Endothelial cell of umbilical vein (primary cell): ENCODE measurements around the gene GALNT10. TPM values are rescaled to one million over a fixed set of nuclear protein-coding genes. Genes with fewer than 3 reads are reported as not detected.

ENCODE experiments used
- BruUV-seq: library from RNA; stranded (reverse); fragments of 400-500 nt; replicated peaks from 2 replicates; lab custom pipeline; 2021; lab: Mats Ljungman, UMichigan
- CTCF ChIA-PET: fragments of 300-600, 350-600 bp; sonication (Branson Sonifier 250); formaldehyde crosslinking; loops from one replicate; lab custom pipeline; 2021; ENCODE audit warnings: antibody characterized with exemption, inconsistent platforms; lab: Charles Lee
- POLR2A ChIA-PET: fragments of 300-600, 350-600 bp; sonication (Branson Sonifier 250); formaldehyde crosslinking; loops from one replicate; lab custom pipeline; 2021; ENCODE audit warnings: antibody characterized with exemption, inconsistent platforms; lab: Charles Lee
- DNase-seq: peaks from one replicate; pipeline ENCODE4 v3.0.0-alpha.2; 2011; ENCODE audit warnings: low read depth, low spot score
- FAIRE-seq: peaks from 2 replicates; lab custom pipeline; 2011; peaks lifted over from hg19 to GRCh38; lab: Jason Lieb, UNC
- H2AFZ ChIP-seq: 2 replicates; pipeline ENCODE4 v1.6.0; 2012; ENCODE audit warnings: low read depth, low read length, control low read depth, inconsistent platforms
- H3K27ac ChIP-seq: 2 replicates; pipeline ENCODE4 v1.5.1; 2011; ENCODE audit warnings: low read depth, mild to moderate bottlenecking, control low read depth, low read length, moderate library complexity; ENCODE audit not compliant: insufficient read depth
- H3K27me3 ChIP-seq, 2 experiments: 2 replicates each; pipeline versions ENCODE4 v1.6.0 to v1.6.1; 2011; ENCODE audit warnings: low read length in 2 of 2, mixed read lengths in 1 of 2; ENCODE audit not compliant: control insufficient read depth in 2 of 2, insufficient read depth in 2 of 2
- H3K36me3 ChIP-seq, 2 experiments: 2 replicates in 1 of 2; 3 replicates in 1 of 2; pipeline ENCODE4 v1.5.1; 2011; ENCODE audit warnings: low read length in 2 of 2, mild to moderate bottlenecking in 1 of 2, moderate library complexity in 1 of 2; ENCODE audit not compliant: control insufficient read depth in 2 of 2, insufficient read depth in 2 of 2; ENCODE audit errors: extremely low read depth in 1 of 2
- H3K4me1 ChIP-seq: 3 replicates; pipeline ENCODE4 v1.5.1; 2011; ENCODE audit warnings: mild to moderate bottlenecking, low read length; ENCODE audit not compliant: control insufficient read depth, insufficient read depth; ENCODE audit errors: extremely low read depth
- H3K4me2 ChIP-seq: 2 replicates; pipeline ENCODE4 v1.6.1; 2011; ENCODE audit warnings: low read length, control low read depth, mixed read lengths; ENCODE audit not compliant: insufficient read depth
- H3K4me3 ChIP-seq, 3 experiments: fragments of 200-600 bp in 1 of 3; sonication (generic), shearing (Covaris generic) in 1 of 3; replicated peaks in 1 of 3; 2 replicates each; pipeline ENCODE4 v1.5.1; 2011 to 2016; ENCODE audit warnings: control low read depth in 3 of 3, low read length in 3 of 3, mild to moderate bottlenecking in 2 of 3, inconsistent platforms in 1 of 3, low read depth in 1 of 3, moderate library complexity in 1 of 3; ENCODE audit not compliant: insufficient read depth in 1 of 3
- H3K79me2 ChIP-seq: 2 replicates; pipeline ENCODE4 v1.6.0; 2012; ENCODE audit warnings: low read length, inconsistent platforms; ENCODE audit not compliant: control insufficient read depth, insufficient read depth
- H3K9ac ChIP-seq: replicated peaks from 2 replicates; pipeline ENCODE3; 2011; ENCODE audit warnings: low read length, control low read depth; ENCODE audit not compliant: insufficient read depth; ENCODE audit errors: extremely low read depth
- H3K9me1 ChIP-seq: replicated peaks from 3 replicates; pipeline ENCODE4 v1.6.0; 2011; ENCODE audit warnings: mild to moderate bottlenecking, low read length; ENCODE audit not compliant: control insufficient read depth, insufficient read depth; ENCODE audit errors: extremely low read depth
- H3K9me3 ChIP-seq: replicated peaks from 2 replicates; pipeline ENCODE4 v1.5.1; 2012; ENCODE audit warnings: low read length, inconsistent platforms; ENCODE audit not compliant: control insufficient read depth, insufficient read depth
- H4K20me1 ChIP-seq: replicated peaks from 2 replicates; pipeline ENCODE3; 2011; ENCODE audit warnings: mild to moderate bottlenecking, low read length; ENCODE audit not compliant: control insufficient read depth, insufficient read depth; ENCODE audit errors: extremely low read depth
- EZH2 ChIP-seq: IDR thresholded peaks from 2 replicates; pipeline ENCODE4 v1.6.1; 2012; ENCODE audit warnings: borderline replicate concordance, low read depth, mild to moderate bottlenecking, moderate library complexity, low read length, inconsistent platforms; ENCODE audit not compliant: severe bottlenecking
- GATA2 ChIP-seq: IDR thresholded peaks from 2 replicates; pipeline ENCODE4 v1.7.0; 2011; ENCODE audit warnings: low read depth, mild to moderate bottlenecking, moderate library complexity, mixed read lengths, low read length; ENCODE audit not compliant: insufficient read length, insufficient read depth
- JUN ChIP-seq: IDR thresholded peaks from 2 replicates; pipeline ENCODE4 v1.6.1; 2011; ENCODE audit warnings: borderline replicate concordance, low read depth; ENCODE audit not compliant: insufficient read length, insufficient read depth
- dilution Hi-C: fragments of 300-500 bp; cut with MboI; formaldehyde crosslinking; loops from one replicate; pipeline ENCODE4 v1.15.0; 2019; ENCODE audit warnings: low sequenced_read_pairs; ENCODE audit not compliant: extremely low pct_ligation_motif_present
- intact Hi-C: fragments of 100-400 bp; cut with micrococcal nuclease; formaldehyde crosslinking; loops from one replicate; pipeline ENCODE4 v1.10.0; 2022
- polyA plus RNA-seq, 4 experiments: library from polyadenylated mRNA; depleted of rRNA in 3 of 4; stranded (reverse) in 3 of 4; unstranded in 1 of 4; fragments of >200 nt; gene quantifications; 2 replicates each; pipeline versions ENCODE4 v1.2.1 to v1.2.3, GENCODE V29; 2011 to 2012; ENCODE audit warnings: missing spikeins in 1 of 4
- total RNA-seq: library from RNA; stranded (reverse); gene quantifications from 2 replicates; pipeline ENCODE4 v1.2.3, GENCODE V29; 2021
- TF ChIP-seq, protein P1 (sequence below), 2 donors: IDR thresholded peaks; 1 replicate in 1 of 2; 2 replicates in 1 of 2; pipeline ENCODE4 v1.5.1; 2011; ENCODE audit warnings: low read length in 2 of 2, mild to moderate bottlenecking in 2 of 2, moderate library complexity in 2 of 2, control low read depth in 1 of 2, inconsistent platforms in 1 of 2, low read depth in 1 of 2; ENCODE audit not compliant: insufficient read depth in 1 of 2; ENCODE audit errors: extremely low read depth in 1 of 2

Gene GALNT10
- total and polyA plus RNA-seq, 2 donors (not counting 3 experiments of a cell fraction or from before 2014, with no cell fraction given): 70.2 to 77.6 TPM

DNA sequence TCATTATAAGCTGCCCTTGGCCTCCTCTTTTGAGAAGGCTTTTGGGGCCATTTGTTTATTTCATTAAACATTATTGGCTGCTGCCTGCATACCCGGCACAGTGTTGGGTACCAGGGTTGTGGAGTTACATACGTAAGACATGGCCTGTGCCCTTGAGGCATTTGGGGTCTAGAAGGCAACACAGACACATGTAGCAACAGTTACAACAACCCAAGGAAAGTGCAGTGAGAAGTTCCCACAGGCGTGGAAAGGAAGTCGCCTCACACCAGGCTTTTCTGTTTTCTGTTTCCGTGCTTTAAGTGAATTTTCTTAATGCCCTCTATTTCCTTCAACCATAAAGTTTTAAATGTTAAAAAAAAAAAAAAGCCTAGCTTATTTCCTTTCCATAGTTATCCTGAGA, 47.4 kb downstream of the GALNT10 start:
- Histone ChIP-seq H4K20me1 (no peaks in the 10 kb centered on the region), H3K9ac (no peak overlapping the region), H3K27ac (no peak overlapping the region), H3K4me3 (no peak overlapping the region), H3K79me2 (no peaks in the 10 kb centered on the region), H3K4me2 (peak overlapping the region; percentile 49), H3K27me3 (no peaks in the 10 kb centered on the region), H3K4me1 (peaks cover 15% of the 10 kb centered on the region), H3K36me3 (no peaks in the 10 kb centered on the region), H3K9me1 (no peaks in the 10 kb centered on the region), H3K9me3 (no peaks in the 10 kb centered on the region), H2AFZ (no peak overlapping the region)
- POLR2A ChIA-PET: no interaction called here
- dilution Hi-C loops: no loop called here
- BruUV-seq: no TSS peak
- FAIRE-seq: peak; percentile 12
- peak; percentile 21 for DNase-seq
- TF ChIP-seq GATA2 (no peak), JUN (no peak), EZH2 (no peak)
- TF ChIP-seq, protein P1, sequence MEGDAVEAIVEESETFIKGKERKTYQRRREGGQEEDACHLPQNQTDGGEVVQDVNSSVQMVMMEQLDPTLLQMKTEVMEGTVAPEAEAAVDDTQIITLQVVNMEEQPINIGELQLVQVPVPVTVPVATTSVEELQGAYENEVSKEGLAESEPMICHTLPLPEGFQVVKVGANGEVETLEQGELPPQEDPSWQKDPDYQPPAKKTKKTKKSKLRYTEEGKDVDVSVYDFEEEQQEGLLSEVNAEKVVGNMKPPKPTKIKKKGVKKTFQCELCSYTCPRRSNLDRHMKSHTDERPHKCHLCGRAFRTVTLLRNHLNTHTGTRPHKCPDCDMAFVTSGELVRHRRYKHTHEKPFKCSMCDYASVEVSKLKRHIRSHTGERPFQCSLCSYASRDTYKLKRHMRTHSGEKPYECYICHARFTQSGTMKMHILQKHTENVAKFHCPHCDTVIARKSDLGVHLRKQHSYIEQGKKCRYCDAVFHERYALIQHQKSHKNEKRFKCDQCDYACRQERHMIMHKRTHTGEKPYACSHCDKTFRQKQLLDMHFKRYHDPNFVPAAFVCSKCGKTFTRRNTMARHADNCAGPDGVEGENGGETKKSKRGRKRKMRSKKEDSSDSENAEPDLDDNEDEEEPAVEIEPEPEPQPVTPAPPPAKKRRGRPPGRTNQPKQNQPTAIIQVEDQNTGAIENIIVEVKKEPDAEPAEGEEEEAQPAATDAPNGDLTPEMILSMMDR (IDR thresholded peaks at IDR 0.05; ENCODE audit: extremely low read depth in 1 of 2, insufficient read depth in 1 of 2, low read depth in 1 of 2, low read length in 2 of 2): no peak
- CTCF ChIA-PET: interaction anchor here (1.0 to 1.5 kb wide), 4 partner anchors 17 to 167 kb away, joined by 3 to 5 read pairs (median 4); no protein-coding TSS in a partner anchor
- intact Hi-C loops: no loop called here
